ENCODE results near the gene PEX19.
A peak's percentile ranks its signal among the peaks of the same experiment; 100 is the strongest.
"Not testable (repeated sequence)": the region's sequence is repeated elsewhere in the genome, so short reads cannot be mapped to it uniquely, and the experiment has no call there.

PEX19 gene, protein sequence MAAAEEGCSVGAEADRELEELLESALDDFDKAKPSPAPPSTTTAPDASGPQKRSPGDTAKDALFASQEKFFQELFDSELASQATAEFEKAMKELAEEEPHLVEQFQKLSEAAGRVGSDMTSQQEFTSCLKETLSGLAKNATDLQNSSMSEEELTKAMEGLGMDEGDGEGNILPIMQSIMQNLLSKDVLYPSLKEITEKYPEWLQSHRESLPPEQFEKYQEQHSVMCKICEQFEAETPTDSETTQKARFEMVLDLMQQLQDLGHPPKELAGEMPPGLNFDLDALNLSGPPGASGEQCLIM

DNA sequence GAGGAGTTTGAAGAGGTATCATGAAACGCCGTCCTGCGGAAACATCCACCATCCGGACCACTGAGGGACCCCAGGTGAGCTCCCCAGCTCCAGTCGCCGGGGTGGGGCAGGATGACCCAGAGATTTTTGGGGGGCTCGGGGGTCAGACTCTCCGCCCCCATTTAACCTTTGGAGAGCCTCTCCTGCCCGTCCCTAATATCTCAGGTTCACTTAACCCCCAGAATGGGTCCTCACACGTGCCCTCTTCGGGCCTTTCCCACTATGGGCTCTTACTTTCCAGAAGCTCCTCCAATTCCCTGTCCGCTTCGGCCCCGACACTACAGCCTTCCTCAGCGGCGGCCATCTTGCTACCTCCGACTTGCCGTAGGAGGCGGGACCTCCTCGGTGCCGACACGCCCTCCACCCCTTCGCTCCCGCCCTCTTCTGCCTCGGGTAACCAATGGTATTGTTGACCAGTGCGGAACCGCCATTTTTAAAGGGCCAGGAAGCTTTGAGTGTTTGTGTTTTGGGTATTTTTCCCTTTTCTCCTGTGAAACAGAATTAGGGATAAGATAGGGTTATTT lies at the start of gene PEX19:
Gene PEX19 (minus strand): TSS at position 352 of the 563 bp plus-strand sequence. CDS start 9 bp downstream, at position 343.
- peak; percentile 95 for DNase-seq (ENCODE audit: low read depth, low spot score)

DNA sequence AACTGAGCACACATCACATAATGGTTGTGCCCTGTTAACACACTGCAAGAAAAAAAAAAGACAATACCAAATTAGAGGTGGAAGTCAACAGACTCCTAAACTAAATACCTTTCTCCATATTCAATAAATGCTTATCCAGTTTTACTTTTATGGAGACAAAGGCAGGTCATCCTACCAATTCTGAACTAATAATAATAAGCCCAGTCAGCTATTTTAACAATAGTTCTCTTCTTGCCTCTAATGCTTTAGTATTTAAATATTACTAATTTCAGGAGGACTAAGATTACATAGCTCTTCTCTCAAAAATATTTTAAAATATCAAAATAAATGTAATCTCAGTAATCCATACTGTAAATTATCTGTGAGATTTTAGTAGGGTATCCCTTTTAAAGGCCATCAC lies 47.6 kb upstream of the PEX19 start:
- no peak for DNase-seq (ENCODE audit: low read depth, low spot score)

DNA sequence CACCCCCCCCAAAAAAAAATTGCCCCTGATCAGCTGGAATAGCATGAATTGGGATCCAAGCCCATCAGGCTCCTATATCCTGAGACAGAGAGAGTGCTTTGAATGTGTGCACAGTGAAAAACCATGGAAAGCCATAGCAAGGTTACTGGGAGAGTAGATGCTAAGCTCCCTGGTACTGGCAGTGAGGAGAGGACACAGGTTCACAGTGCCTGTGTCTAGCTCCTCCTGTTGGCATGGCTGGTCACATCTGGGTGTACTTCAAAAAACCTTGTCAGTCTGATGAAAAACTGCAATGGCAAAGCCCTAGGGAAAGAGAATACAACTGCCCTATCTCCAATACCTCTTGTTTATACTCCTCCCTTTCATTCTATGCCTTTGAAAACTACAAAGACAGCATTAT lies 45.2 kb upstream of the PEX19 start:
- DNase-seq (ENCODE audit: low read depth, low spot score): no peak

DNA sequence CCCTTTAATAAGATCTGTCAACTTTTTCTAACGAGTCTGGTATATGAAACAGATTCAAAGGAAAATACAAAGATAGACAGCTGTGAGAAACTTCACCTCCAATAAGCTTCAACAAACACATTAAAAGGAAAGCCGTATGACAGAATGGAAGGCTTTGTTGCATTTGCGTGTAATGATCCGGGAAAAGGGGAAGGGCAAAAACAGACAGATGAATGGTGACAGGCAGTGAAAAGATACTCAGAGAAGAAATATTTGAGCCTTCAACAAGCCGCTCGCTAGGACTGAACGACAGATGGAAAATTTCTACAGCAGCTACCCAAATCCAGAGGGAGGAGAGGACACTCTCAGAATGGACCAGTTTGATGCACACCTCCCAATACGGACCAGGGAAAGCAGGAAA lies 43.3 kb upstream of the PEX19 start:
- DNase-seq (ENCODE audit: low read depth, low spot score): no peak

DNA sequence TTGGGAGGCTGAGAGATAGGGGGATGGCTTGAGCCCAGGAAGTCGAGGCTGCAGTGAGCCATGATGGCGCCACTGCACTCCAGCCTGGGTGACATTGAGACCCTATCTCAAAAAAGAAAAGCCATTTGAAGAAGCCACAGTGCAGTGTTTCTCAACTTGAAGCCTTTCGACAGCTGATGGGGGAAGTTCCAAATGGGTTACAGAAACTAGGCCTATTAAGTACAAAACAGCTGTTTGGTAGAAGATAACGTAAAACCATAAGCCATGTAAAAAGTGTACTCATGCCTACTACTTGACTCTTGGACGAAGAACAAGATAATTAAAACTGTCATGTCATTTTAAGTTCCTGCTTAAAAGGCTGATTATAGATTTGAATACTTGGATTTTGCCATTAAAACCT lies 41.5 kb upstream of the PEX19 start:
- DNase-seq (ENCODE audit: low read depth, low spot score): no peak

DNA sequence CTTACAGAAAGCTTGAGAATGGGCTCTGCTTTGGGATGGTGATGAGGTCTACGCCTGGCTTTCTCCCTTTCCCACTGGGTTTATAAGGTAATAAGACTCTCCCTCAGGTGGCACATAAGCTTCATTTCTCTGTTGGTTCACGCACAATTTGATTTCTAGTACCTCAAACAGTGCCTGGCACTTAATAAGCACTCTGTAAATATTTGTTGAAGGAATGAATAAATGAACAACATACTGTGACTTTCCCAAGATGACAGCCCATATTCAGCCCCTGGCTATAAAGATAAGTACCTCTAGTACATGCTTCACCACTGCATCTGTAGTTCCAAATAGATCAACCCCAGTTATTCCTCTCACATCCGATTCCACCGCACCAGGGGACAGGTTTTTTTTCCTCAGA lies 40.3 kb upstream of the PEX19 start:
- no peak for DNase-seq (ENCODE audit: low read depth, low spot score)

DNA sequence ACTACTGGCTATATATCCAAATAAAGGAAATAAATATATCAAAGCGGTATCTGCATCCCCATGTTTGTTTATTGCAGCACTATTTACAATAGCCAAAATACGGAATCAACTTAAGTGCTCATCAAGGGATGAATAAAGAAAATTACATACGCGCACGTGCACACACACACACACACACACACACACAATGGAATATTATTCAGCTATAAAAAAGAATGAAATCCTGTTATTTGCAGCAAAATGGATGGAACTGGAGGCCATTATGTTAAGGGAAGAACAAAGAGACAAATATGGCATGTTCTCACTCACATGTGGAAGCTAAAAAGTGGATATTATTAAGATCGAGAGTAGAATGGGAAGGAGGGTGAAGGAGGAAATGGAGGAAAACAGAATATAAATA lies 37.9 kb upstream of the PEX19 start:
- no peak for DNase-seq (ENCODE audit: low read depth, low spot score)

DNA sequence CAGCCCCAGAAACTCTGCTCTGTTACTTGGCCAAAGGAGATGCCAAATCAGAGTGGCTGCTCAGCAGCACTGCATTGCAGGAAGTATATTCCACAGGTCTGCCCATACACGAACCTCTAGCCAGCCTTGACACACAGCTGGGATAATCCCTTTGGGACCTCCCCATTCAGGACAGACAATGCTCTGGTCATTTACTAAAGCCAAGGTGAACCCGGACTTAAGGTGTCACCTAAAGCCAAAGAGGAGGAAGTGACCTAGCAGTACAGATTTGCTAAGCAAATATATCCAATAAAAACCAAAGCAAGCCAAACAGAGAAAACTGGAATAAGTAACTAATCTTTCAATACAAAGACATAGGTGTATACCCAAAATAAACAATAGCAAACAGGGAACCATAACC lies 30.4 kb upstream of the PEX19 start:
- DNase-seq (ENCODE audit: low read depth, low spot score): no peak

DNA sequence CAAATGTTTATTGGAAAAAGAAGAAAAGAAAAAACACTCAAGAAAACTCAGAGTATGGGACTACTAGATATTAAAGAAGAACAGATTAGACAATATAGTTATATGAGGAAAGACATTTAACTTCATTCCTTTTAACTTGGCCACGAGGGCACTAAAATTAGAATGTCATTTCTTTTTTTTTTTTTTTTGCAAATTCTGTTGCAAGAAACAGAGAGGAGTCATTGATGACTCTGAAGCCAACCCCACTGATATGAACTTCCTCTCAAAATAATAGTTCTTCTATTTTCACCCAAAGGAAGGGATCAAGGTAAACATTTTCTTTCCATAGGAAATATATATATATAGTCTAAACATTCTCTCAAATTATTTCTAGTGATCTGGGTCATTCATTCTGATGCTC lies 24.6 kb upstream of the PEX19 start:
- no peak for DNase-seq (ENCODE audit: low read depth, low spot score)

DNA sequence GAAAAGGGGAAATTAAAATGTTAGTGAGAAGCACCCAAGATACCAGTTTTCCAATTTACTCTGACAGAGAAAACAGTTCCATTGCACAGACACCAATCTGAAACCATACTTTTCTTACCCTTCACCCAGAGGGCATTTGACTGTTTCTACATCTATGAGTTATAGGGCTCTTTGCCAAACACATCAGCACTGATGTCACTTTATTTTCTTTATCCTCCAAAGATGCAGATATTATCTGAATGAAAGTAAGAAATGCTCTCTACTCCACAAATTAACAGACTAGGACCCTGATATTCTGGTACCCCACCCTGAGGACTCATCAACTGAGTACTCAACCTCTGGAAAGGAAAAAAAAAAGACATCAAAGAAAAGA lies 24.2 kb upstream of the PEX19 start:
- DNase-seq (ENCODE audit: low read depth, low spot score): no peak

DNA sequence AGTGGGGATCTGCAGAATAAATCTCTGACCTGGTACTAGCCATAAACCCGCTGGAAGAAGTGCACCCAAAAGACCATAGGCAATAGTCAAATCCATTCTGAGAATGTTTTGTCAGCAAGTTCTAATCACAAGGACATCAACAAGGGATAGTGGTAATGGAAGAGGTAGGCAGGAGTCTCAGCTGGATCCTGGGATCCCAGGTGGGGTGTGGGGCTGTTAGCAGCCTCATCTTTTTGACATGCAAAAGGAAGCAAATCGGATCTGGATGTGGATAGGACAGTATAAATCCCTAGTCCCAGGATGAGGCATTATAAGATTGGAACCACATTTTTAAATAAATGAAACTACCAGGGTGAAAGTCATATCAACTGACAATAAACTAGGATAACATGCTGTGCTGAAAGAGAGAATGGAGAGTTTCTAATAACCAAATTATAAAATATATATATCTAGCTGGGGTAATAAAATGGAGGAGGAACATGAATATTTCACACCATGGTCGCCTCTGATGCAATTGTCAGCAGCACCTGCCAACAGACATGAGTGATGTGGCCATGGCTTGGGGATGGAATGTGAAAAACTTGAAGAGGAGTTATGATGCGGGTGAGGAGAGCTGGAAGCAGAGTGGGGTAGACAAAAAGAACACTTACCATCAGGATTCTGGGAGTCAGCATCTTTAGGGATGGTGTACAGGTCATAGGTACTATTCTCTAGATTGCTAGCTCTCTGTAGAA lies 23.7 kb upstream of the PEX19 start:
- DNase-seq (ENCODE audit: low read depth, low spot score): no peak

DNA sequence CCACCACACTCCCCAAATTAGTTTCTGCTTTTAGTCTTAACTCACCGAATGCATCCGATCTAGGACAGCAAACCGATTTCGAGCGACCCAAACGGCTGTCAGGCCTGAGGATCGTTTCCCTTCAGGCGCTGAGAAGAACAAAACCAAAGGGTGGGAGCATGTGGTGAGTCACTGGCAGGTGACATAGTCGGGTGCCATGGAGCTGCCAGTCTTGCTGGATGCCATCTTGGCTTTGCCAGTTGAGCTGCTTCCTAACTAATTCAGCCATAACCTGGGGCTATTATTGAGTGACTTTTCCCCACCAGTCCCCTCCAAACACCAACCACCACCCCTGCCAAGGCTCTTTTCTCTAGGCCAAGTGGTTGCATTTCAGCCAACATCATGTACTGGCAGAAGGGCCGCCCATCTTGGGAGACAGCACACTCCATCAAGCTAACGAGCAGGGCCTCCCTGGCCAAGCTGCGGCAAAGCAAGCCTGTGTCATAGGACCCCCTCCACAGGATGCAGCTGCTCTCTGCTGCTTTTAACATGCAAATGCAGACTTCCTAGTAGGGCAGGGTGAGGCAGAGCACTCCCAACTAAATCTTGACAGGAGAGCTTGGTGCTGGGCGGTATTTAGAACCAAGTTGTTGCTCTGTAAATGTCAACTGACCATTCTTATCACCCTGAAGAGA lies 22.3 kb upstream of the PEX19 start:
- DNase-seq (ENCODE audit: low read depth, low spot score): peak; percentile 47

DNA sequence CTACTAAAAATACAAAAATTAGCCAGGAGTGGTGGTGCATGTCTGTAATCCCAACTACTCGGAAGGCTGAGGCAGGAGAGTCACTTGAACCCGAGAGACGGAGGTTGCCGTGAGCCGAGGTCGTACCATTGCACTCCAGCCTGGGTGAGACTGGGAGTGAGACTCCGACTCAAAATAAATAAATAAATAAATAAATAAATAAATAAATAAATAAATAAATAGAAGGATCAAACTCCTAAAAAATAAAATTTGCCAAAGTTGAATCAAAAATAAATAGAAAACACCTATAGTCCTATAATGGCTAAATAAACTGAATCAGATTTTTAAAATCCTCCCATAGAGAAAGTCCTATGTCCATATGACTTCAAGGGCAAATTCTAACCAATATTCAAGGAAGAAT lies 15.2 kb upstream of the PEX19 start:
- no peak for DNase-seq (ENCODE audit: low read depth, low spot score)

DNA sequence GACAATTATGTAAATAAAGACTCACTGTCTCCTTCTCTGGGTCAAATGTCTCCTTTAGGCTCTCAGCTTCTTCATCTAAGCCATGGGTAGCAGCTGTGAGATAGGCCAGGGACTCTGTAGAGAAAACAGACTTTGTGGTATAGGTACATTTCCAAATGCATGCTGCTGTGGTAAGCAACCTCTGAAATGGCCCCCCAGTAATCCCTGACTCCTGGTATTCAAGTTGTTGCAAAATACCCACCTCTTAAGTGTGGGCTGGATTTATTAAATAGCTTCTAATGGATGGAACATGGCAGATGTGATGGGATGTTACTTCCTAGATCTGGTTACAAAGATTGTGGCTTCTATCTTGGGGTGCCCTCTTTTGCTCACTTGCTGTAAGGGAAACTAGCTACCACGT lies 11.1 kb upstream of the PEX19 start:
- no peak for DNase-seq (ENCODE audit: low read depth, low spot score)

DNA sequence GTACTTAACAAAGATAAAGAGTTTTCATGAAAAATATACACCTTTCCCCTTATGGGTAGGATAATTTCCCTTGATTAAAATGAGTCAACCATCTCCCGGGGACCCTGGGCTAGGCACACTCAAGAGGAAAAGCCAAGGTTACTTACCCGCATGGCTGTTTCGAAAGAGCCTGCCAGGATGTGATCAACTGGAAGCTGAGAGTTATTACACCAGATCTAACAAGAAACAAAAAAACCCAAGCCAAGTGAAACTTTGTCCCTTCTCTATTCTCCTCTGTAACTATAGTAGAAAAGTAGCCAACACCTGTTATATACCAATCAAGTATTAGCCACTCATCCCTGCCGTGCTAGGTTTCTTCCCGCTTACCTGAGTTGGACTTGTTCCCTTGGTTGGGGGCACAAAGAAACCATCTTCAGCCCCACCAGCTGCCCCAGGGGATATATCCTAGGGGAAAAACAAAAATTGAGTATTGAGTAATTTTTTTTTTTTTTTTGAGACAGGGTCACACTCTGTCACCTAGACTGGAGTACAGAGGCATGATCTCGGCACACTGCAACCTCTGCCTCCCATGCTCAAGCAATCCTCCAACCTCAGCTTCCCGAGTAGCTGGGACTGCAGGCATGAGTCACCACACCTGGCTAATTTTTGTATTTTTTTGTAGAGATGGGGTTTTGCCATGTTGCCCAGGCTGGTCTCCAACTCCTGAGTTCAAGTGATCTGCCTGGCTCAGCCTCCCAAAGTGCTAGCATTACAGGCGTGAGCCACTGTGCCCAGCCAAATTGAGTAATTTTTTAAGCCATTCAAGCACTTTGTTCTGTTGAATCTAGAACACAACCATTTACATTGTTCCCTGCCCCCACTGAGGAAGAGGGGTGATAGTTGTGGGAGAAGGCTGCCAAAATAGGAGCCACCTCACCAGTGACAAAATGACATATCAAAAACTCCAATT lies 8.4 kb upstream of the PEX19 start:
- no peak for DNase-seq (ENCODE audit: low read depth, low spot score)

DNA sequence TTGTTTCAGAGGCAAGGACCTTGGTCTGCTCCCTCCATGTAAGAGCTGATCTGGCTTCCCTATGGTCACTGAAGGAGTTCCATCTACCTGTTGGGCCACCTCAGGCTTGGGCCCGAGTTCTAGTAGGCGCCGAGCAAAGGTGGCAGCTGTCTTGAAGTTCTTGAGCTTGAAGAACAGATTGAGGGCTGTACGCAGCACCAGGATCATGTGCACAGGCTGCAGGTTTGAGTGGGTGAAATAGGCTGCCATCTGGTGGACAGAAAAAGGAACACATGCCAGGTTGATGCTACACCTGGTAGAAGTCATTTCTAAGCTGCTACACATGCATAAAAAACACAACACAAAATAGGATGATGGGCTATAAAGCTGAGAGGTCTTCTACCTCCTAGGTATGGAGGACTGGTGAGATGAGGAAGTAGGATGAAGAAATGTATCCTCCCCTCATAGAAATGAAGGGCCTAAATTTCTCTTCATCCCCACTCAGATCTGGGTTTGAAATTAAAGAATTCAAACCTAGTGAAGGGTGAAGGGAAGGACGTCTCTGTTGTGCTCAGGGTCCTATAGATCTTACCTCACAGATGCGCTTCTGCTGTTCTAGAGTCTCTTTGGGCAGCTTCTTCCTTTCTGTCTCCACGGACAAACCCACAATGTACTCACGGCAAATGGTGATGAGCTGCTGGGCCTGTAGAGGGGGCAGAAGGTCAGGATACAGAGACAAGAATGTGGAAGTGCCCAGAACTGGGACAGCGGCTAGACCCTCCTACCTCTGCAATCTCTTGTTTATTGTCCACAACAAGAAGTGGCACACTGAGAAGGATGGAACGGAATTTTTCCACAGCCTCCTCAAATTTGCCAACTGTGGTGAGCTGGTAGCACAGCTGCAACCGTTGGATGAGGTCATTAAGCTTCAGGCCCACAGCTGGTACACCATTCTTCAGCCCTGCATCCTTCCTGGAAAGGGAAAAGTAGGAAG lies 6.6 kb upstream of the PEX19 start:
- DNase-seq (ENCODE audit: low read depth, low spot score): peak; percentile 83

DNA sequence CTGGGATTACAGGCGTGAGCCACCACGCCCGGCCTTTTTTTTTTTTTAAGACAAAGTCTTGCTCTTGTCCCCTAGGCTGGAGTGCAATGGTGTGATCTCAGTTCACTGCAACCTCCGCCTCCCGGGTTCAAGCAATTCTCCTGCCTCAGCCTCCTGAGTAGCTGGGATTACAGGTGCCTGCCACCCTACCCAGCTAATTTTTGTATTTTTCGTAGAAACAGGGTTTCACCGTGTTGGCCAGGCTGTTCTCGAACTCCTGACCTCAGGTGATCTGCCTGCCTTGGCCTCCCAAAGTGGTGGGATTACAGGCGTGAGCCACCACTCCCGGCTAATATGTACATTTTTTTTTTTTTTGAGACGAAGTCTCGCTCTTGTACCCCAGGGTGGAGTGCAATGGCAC lies 2.8 kb upstream of the PEX19 start:
- DNase-seq (ENCODE audit: low read depth, low spot score): not testable (repeated sequence)

DNA sequence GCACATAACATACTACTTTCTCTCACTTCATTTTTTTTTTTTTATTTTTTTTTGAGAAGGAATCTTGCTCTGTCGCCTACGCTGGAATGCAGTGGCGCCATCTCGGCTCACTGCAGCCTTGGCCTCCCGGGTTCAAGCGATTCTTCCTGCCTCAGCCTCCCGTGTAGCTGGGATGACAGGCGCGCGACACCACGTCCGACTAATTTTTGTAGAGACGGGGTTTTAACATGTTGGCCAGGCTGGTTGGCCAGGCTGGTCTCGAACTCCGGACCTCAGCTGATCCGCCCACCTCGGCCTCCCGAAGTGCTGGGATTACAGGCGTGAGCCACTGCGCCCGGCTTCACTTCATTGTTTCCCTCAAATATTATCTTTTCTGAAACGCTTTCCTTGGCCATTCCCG lies 573 bp upstream of the PEX19 start:
- no peak for DNase-seq (ENCODE audit: low read depth, low spot score)

DNA sequence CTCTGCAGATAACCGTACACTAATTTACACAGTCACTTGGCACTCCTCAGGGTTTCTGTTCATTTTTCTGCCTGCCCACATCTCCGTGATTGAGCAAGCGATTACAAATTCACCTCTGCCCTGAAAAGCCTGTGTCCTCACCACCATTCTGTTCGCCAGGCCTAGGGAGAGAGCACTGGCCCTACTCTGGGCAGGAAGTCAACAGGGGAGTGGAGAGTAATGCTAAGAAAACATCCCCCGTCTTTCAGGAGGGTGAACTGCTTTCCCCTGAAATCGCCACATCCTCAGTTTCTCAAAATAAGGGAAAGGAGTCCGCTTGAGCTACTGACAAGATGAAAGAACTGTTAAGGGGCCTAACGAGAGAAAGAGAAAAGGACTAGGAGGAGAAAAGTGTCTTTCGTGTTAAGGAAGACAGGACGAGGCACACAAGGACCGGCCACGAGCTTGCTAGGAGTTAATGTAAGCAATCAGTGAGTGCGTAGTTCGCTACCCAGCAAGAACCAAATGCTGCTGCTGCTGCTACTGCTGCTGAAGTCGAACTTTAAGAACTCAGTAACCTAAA lies 632 bp downstream of the PEX19 start:
- DNase-seq (ENCODE audit: low read depth, low spot score): no peak

DNA sequence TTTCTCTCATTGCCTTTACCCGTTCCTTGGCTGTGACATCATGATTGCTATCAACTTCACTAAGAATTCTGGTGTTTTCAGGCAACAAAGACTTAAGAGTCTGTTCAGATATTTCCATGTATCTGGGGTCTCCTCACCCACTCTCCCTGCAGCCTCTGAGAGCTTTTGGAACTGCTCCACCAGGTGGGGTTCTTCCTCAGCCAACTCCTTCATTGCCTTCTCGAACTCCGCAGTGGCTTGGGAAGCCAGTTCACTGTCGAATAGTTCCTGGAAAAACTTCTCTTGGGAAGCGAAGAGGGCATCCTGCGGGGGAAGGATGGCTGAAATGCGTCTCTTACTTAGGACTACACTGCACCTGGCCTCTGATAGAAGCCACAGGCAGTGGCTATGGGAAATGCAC lies 2.1 kb downstream of the PEX19 start:
- no peak for DNase-seq (ENCODE audit: low read depth, low spot score)

Data from ELF-1 (cell line).